Amygdala (tissue), 56 donors: ENCODE results near the gene HBM.
"Not testable (repeated sequence)": the region's sequence is repeated elsewhere in the genome, so short reads cannot be mapped to it uniquely, and the experiment has no call there.

Experiments
- DNase-seq, 56 donors: peaks; one replicate each; lab custom pipeline; 2025; lab: John Stamatoyannopoulos, UW

Gene HBM

DNA sequence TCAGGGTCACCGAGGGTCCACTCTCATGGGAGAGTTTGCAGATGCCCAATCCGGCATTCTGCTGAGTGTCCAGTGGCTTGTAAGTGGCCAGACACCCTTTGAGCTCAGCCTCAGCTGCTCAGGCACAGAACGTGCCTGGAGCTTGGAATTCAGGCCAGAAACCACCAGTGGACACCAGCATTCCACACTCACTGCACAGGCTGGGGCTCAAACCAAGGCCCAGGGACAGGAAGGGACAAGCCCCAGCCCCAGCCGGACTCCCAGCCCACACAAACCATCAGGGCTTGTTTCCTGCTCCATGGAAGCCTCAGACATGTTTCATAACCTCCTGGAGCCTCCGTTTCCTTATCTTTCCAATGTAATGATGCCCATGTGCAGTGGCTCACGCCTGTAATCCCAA, 22.3 kb upstream of the HBM start:
- DNase-seq: no peak

DNA sequence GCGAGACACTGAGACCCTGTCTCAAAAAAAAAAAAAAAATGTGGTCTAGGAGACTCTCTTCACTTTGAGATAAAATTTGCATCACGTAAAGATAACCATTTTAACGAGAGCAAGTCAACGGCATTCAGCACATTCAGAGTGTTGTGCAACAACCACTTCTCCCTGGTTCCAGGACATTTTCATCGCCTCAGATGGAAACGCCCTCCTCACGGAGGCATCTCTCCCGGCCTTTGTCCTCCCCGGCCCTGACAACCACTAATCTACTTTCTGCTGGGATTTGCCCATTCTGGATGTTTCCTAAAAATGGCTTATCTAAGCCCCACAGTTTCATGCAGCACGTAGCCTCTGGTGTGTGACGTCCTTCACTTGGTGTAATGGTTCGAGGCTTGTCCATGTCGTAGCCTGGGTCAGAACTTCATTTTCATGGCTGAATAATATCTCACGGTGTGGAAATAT, 21.0 kb upstream of the HBM start:
- DNase-seq: no peak

DNA sequence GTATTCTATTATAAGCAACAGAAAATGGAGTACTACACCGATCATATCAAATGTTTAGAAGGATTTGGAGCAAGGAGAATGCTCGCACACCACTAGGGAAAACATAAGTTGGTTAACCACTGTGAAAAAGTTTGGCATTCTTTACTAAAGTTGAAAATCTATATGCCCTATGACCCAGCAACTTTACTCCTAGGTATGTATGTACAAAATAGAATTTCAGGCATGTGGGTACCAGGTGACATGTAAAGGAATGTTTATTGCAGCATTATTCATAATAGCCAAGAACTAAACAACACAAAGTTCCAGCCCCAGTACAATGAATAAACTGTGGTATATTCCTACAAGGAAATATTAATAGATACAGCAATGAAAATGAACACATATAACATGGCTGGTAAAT, 19.1 kb upstream of the HBM start:
- DNase-seq: no peak

DNA sequence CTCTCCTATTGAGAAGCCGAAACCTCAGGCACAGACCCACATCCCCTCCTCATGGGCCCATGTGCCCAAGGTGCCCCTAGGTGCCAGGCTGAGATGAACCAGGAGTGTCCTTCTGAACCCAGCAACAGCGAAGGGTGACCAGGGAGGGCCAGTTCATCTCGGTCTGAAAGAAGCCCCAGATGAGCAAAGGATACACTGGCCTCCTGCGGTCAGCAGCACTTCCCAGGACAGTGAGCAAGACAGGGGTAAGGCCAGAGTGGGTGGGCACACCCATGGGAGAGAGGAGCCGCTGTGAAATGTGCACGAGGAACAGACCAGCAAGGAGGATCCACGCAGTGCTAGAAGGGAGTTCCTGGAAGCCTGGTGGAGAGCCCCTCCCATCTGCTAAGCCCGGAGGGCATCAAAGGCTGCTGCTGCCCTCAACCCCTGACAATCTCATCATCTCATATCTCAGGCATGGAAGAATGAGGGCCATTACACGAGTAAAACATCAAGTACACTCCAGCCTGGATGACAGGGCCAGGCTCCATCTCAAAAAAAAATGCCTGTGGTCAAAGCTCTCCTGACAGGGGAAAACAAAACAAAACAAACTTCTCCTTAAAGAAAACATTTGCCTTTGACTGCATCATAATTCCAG, 16.6 kb upstream of the HBM start:
- no peak for DNase-seq

GRCh38 chr16:152141-153128, 13.3 kb upstream of the HBM start, which contains the start of gene HBZ:
HBZ (plus strand) TSS chr16:152644; CDS start chr16:152910, 266 bp downstream.
- DNase-seq: no peak

DNA sequence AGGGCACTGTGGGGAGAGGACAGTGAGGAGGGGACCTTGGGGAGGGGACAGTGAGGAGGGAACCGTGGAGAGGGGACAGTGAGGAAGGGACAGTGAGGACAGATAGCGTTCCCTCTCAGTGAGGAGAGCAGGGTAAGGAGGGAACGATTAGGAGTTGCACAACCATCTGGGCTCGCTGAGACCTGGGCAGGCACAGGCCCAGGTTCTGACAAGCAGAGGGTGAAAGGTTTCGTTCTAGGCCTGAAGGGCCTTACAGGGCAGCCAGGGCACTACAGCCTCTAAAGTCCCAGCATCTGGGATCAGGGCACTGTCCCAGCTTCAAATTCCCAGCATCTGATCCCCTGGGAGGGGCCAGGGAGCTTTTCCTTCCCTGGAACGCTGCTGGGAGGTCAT, 12.7 kb upstream of the HBM start:
- not testable (repeated sequence) for DNase-seq

- not testable (repeated sequence) for DNase-seq
These were observed 12.1 kb upstream of the HBM start for GRCh38 chr16:153550-154216.

DNA sequence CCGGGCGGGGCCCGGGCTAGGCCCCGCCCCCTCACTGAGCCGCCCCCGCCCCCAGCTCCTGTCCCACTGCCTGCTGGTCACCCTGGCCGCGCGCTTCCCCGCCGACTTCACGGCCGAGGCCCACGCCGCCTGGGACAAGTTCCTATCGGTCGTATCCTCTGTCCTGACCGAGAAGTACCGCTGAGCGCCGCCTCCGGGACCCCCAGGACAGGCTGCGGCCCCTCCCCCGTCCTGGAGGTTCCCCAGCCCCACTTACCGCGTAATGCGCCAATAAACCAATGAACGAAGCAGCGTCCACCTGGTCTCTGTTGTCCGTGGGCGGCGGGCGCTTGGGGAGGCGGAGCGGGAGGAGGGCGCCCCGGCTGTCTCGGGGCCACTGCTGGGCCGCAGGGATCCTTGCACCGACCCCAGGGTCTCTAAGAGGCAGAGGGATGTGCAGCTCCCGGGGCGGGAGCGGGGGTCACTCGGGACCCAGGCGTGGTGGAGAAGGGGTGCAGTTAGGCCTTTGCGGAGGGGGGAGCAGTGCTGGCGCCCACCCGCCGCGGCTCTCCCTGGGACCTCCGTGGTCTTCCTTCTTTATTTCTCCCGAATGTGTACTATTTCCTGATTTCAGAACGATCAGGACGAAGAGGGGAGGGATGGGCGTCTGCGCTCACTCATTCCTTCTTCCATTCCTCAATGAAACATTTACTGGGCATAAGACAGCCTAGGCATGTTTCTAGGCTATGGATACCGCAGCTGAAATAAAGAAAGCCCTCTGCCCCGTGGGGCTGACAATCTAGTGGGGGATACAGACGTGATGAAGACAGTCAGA, 11.4 kb upstream of the HBM start:
- peak in 9 of 56 donors; percentile 5 to 27 (median 12) for DNase-seq

DNA sequence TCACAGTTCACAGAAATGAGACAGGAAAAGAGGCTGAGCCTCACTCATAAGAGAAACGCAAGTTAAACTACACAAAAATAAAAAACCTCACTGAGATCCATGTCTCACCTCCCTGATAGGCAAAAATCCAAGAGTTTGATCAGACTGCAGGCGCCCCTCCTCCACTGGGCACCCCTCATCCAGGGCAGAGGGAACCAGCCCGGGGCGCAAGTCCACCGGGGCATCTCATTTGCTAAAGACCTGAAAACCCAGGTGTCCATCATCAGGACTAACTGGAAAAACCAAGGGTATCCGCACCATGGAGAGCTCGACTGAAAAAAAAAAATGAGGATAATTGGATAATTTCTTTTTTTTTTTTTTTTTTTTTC, 10.8 kb upstream of the HBM start:
- no peak for DNase-seq

DNA sequence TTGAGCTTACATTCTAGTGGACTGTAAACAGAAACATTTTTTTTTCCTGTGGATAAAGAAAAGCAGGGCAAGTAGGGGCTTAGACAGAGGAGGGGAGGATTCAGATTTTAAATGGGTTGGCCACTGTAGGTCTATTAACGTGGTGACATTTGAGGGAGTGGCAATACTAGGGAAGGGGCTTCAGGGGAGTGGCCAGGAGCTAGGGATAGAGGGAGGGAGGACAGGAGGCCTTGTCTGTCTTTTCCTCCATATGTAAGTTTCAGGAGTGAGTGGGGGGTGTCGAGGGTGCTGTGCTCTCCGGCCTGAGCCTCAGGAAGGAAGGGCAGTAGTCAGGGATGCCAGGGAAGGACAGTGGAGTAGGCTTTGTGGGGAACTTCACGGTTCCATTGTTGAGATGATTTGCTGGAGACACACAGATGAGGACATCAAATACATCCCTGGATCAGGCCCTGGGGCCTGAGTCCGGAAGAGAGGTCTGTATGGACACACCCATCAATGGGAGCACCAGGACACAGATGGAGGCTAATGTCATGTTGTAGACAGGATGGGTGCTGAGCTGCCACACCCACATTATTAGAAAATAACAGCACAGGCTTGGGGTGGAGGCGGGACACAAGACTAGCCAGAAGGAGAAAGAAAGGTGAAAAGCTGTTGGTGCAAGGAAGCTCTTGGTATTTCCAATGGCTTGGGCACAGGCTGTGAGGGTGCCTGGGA, 6.5 kb upstream of the HBM start:
- DNase-seq: no peak

GRCh38 chr16:160242-160641, 5.5 kb upstream of the HBM start:
- not testable (repeated sequence) for DNase-seq

GRCh38 chr16:160691-161190, 5.0 kb upstream of the HBM start:
- DNase-seq: no peak

DNA sequence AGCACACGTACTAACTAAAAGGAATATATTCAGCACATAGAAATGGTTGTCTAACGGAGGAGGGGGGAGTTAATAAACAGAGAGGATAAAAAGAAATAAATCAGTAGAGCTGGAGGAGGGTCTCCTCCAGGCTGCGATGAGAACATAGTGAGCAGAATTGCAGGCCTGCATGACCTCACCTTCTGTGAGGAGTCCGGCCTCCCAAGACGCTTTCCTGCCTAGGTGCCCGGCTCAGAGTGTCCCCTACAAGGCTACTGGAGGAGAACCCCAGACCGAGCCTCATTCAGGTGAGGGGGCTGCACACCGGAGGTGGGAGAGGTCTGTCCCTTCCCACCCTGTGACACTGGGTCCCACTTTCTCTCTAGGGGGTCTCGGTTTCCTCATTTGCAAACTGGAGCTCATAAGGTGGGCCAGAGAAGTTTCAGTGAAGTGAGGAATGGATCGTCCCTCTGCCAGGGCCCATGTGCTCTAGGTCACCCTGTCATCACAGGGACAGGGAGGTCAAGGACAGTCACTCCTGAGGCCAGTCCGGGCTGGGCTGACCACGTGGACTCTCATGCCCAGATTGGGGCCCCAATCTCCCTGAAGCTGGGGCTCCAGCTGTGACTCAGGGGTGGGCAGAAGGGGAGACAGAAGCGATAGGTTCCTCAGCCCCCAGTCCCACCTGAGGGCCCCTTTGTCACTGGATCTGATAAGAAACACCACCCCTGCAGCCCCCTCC, 3.3 kb upstream of the HBM start:
- no peak for DNase-seq

DNA sequence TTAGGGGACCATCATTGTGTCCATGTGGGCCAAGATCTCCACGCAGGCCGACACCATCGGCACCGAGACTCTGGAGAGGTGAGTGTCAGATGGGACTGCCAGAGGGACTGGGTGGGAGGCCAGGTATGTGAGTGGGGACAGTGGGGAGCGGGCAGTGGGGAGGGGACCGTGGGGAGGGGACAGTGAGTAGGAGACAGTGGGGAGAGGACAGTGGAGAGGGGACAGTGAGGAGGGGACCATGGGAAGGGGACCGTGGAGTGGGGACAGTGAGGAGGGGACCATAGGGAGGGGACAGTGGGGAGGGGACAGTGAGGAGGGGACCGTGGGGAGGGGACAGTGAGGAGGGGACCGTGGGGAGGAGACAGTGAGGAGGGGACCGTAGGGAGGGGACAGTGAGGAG, 2.6 kb upstream of the HBM start:
- not testable (repeated sequence) for DNase-seq

DNA sequence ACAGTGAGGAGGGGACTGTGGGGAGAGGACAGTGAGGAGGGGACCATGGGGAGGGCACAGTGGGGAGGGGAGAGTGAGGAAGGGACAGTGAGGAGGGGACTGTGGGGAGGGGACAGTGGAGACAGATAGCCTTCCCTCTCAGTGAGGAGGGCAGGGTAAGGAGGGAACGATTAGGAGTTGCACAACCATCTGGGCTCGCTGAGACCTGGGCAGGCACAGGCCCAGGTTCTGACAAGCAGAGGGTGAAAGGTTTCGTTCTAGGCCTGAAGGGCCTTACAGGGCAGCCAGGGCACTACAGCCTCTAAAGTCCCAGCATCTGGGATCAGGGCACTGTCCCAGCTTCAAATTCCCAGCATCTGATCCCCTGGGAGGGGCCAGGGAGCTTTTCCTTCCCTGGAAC, 2.1 kb upstream of the HBM start:
- DNase-seq: not testable (repeated sequence)

DNA sequence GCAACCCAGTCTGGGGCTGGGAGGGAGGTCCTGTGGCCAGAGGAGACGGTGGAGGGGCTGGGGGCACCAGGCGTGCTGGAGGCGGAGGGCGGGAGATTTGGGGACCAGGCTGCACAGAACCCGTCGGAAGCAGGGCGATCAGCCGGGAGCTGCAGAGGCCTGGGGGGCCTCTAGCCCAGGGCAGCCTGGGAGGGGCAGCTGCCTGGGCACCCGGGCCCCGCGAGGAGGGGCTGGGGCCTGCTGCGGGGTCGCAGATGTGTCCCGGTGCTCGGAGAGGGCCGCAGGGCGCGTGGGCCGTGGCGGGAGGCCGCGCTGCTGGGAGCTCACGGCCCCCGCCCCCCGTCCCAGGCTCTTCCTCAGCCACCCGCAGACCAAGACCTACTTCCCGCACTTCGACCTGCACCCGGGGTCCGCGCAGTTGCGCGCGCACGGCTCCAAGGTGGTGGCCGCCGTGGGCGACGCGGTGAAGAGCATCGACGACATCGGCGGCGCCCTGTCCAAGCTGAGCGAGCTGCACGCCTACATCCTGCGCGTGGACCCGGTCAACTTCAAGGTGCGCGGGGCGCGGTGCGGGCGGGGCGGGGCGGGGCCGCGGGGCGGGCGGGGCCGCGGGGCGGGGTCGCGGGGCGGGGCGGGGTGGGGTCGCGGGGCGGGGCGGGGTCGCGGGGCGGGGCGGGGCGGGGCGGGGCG, 1.5 kb upstream of the HBM start:
- DNase-seq: not testable (repeated sequence)

DNA sequence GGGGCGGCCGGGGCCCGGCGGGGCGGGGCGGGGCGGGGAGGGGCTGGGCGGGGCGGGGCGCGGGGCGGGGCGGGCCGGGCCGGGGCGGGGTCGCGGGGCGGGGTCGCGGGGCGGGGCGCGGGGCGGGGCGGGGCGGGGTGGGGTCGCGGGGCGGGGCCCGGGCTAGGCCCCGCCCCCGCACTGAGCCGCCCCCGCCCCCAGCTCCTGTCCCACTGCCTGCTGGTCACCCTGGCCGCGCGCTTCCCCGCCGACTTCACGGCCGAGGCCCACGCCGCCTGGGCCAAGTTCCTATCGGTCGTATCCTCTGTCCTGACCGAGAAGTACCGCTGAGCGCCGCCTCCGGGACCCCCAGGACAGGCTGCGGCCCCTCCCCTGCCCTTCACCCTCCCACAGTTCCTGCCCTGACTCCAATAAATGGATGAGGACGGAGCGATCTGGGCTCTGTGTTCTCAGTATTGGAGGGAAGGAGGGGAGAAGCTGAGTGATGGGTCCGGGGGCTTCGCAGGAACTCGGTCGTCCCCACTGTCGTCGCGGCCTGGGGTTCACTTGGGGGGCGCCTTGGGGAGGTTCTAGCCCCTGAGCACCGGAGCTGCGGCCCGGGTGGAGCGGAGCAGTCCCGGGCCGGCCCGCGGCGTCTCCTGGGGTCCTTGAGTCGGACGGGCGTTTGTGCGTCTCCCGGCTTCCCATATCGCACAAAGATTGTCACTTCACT, 795 bp upstream of the HBM start:
- DNase-seq: no peak
